PC-3 (cell line): ENCODE measurements around the gene RIPOR2. TPM values are rescaled to one million over a fixed set of nuclear protein-coding genes. Genes with fewer than 3 reads are reported as not detected.

Source experiments
- ATAC-seq: fragments of 200-7000 bp; cut with Tn5 transposase; 2 replicates; pipeline ENCODE4 v1.9.1; 2020; ENCODE audit warnings: mild to moderate bottlenecking, moderate library complexity
- BruUV-seq: library from RNA; stranded (reverse); fragments of 400-500 nt; replicated peaks from 2 replicates; lab custom pipeline; 2021; lab: Mats Ljungman, UMichigan
- CTCF ChIA-PET: fragments of 300-600 bp; sonication (Branson Sonifier 250); formaldehyde crosslinking; loops from one replicate; lab custom pipeline; 2022; ENCODE audit warnings: antibody characterized with exemption; lab: Charles Lee
- POLR2A ChIA-PET: fragments of 300-600 bp; sonication (Branson Sonifier 250); formaldehyde crosslinking; loops from one replicate; lab custom pipeline; 2022; ENCODE audit warnings: antibody characterized with exemption; ENCODE audit not compliant: unreplicated experiment; lab: Charles Lee
- DNase-seq: peaks from one replicate; pipeline ENCODE4 v3.0.0-alpha.2; 2015
- H2AFZ ChIP-seq: fragments of 300-600 bp; sonication (generic); 2 replicates; pipeline ENCODE4 v1.6.0; 2016; ENCODE audit warnings: antibody characterized with exemption, low read length
- H3F3A ChIP-seq: fragments of 300-600 bp; sonication (generic); one replicate; pipeline ENCODE4 v1.6.0; 2017; ENCODE audit warnings: antibody characterized with exemption, low read length, control low read depth, mild to moderate bottlenecking; ENCODE audit not compliant: unreplicated experiment
- H3K27ac ChIP-seq: fragments of 300-600 bp; sonication (generic); 2 replicates; pipeline ENCODE4 v1.5.1; 2016; ENCODE audit warnings: mild to moderate bottlenecking, low read length
- H3K27me3 ChIP-seq: fragments of 300-600 bp; sonication (generic); 2 replicates; pipeline ENCODE4 v1.6.1; 2016; ENCODE audit warnings: low read length, mixed read lengths
- H3K36me3 ChIP-seq: fragments of 300-600 bp; sonication (generic); 2 replicates; pipeline ENCODE4 v1.6.1; 2016; ENCODE audit warnings: low read depth, mixed run types, low read length, mixed read lengths
- H3K4me1 ChIP-seq: fragments of 300-600 bp; sonication (generic); 2 replicates; pipeline ENCODE4 v1.5.1; 2016; ENCODE audit warnings: low read length; ENCODE audit not compliant: insufficient read depth
- H3K4me2 ChIP-seq: fragments of 300-600 bp; sonication (generic); 2 replicates; pipeline ENCODE4 v1.6.0; 2016; ENCODE audit warnings: low read length
- H3K4me3 ChIP-seq: fragments of 300-600 bp; sonication (generic); 2 replicates; pipeline ENCODE4 v1.5.1; 2016; ENCODE audit warnings: mild to moderate bottlenecking, low read length, mixed read lengths
- H3K79me2 ChIP-seq: fragments of 300-600 bp; sonication (generic); 2 replicates; pipeline ENCODE4 v1.6.1; 2017; ENCODE audit warnings: low read length, mixed read lengths
- H3K9ac ChIP-seq: fragments of 300-600 bp; sonication (generic); 2 replicates; pipeline ENCODE4 v1.6.0; 2016; ENCODE audit warnings: mild to moderate bottlenecking, low read length
- H3K9me2 ChIP-seq: fragments of 300-600 bp; sonication (generic); replicated peaks from 2 replicates; pipeline ENCODE4 v1.6.1; 2016; ENCODE audit warnings: mixed run types, low read length, mixed read lengths
- H3K9me3 ChIP-seq: fragments of 300-600 bp; sonication (generic); 2 replicates; pipeline ENCODE4 v1.6.1; 2016; ENCODE audit warnings: low read length, mixed read lengths
- H4K20me1 ChIP-seq: fragments of 300-600 bp; sonication (generic); 2 replicates; pipeline ENCODE4 v1.6.1; 2016; ENCODE audit warnings: low read length, mixed read lengths
- CTCF ChIP-seq: fragments of 300-600 bp; sonication (generic); conservative IDR thresholded peaks from 2 replicates; pipeline ENCODE4 v1.5.1; 2017; ENCODE audit warnings: antibody characterized with exemption, low read depth, mild to moderate bottlenecking, low read length
- EZH2 ChIP-seq: fragments of 300-600 bp; sonication (generic); IDR thresholded peaks from one replicate; pipeline ENCODE4 v1.6.1; 2017; ENCODE audit warnings: antibody characterized with exemption, mild to moderate bottlenecking, low read length; ENCODE audit not compliant: unreplicated experiment
- EZH2phosphoT487 ChIP-seq: fragments of 300-600 bp; sonication (generic); IDR thresholded peaks from 2 replicates; pipeline ENCODE4 v1.6.1; 2018; ENCODE audit warnings: mild to moderate bottlenecking, antibody characterized with exemption, low read length, borderline replicate concordance
- intact Hi-C: fragments of 100-400 bp; cut with micrococcal nuclease; formaldehyde crosslinking; loops from 2 replicates; pipeline ENCODE4 v1.9.0; 2023
- total RNA-seq: library from RNA; depleted of rRNA; stranded (reverse); fragments of >200 nt; gene quantifications from 2 replicates; pipeline ENCODE4 v1.2.3, GENCODE V29; 2014

RIPOR2 gene
- total RNA-seq, 1 experiment from 2014 or later = 0.44 TPM

DNA sequence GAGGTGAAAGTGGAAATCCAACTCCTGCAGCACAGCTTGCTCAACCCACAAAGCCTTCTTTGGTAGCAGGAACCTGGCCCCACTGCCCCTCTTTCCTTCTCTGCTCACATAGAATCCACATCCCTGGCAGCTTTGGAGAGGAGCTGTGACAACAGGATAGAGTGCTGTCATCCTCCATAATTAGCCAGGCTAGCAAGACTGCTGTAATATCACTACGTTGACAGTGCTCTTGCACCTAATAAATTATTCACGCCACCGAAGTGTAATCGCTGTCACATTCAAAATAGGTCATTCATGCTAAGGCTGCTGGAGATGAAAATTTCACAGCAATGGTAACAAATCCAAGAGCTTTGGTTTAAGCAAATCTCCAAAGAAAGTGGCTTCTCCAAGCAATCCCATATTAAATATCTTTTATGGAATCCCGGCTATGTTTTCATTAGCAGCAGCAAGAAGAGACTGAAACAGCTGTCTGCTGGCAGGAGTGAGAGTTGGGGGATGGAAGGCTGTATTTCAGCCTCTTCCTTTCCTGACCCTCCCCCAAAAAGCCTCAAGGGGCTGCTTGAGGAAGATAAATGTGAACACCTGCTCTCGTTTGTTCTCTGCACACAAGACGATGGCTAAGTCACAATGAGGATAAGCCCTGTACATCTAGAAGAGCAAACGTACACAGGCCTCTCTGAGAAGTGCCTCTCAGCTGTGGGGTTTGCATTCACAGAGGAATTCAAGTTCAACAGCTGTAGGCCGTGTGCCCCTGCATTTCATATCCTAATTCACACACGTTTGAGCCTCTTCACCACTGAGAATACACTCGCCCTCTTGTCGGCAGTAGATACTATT, 16.5 kb downstream of the RIPOR2 start:
- POLR2A ChIA-PET = interaction anchor here (0.5 kb wide), 1 partner anchor 256 kb away, joined by 3 read pairs; no protein-coding TSS in a partner anchor

DNA sequence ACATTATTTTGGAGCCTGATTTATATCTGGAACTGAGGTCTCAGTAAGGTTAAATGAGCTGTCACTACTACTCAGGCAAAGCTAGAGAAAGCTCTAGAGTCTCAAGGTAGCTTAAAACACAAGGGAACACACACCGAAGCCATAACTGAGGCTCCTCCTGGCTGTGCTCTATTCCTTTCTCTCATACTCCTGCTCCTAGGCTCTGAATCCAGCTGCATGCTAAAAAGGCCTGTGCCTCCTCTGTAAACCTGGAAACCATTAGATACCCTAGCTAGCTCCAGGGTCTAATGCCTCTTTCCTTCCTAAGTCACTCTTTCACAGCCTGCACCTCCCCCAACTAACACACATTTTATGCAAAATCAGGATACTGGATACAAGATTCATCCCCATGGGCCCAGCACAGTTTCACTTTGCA, 17.1 kb downstream of the RIPOR2 start:
- Histone ChIP-seq H3K4me3 (no peak overlapping the region), H3F3A (no peaks in the 10 kb centered on the region), H3K27ac (no peak overlapping the region), H2AFZ (no peak overlapping the region), H3K9me2 (no peaks in the 10 kb centered on the region), H3K79me2 (no peaks in the 10 kb centered on the region), H4K20me1 (no peaks in the 10 kb centered on the region), H3K27me3 (no peaks in the 10 kb centered on the region), H3K9me3 (no peaks in the 10 kb centered on the region), H3K4me1 (no peaks in the 10 kb centered on the region), H3K9ac (no peak overlapping the region), H3K4me2 (no peak overlapping the region), H3K36me3 (no peaks in the 10 kb centered on the region)
- ChIA-PET CTCF (no interaction called here), POLR2A (interaction anchor here (0.5 kb wide), 1 partner anchor 256 kb away, joined by 3 read pairs; no protein-coding TSS in a partner anchor)
- ATAC-seq (no peak), DNase-seq (no peak)
- TF ChIP-seq EZH2phosphoT487 (no peak), CTCF (no peak), EZH2 (no peak)
- BruUV-seq = no TSS peak
- intact Hi-C loops = no loop called here

More for the DNA sequence above, 16.5 kb downstream of the RIPOR2 start:
- Histone ChIP-seq H3K4me2 (no peak overlapping the region), H3K9ac (no peak overlapping the region), H2AFZ (no peak overlapping the region), H3K36me3 (no peaks in the 10 kb centered on the region), H3K27ac (no peak overlapping the region), H3K79me2 (no peaks in the 10 kb centered on the region), H3K9me3 (no peaks in the 10 kb centered on the region), H3F3A (no peaks in the 10 kb centered on the region), H3K9me2 (no peaks in the 10 kb centered on the region), H3K4me1 (no peaks in the 10 kb centered on the region), H3K4me3 (no peak overlapping the region), H3K27me3 (no peaks in the 10 kb centered on the region), H4K20me1 (no peaks in the 10 kb centered on the region)
- BruUV-seq = no TSS peak
- CTCF ChIA-PET = no interaction called here
- TF ChIP-seq EZH2 (no peak), EZH2phosphoT487 (no peak)
- intact Hi-C loops = no loop called here
- ATAC-seq (no peak), DNase-seq (no peak)

- Histone ChIP-seq H3K9me3 (no peaks in the 10 kb centered on the region), H3K4me3 (no peak overlapping the region), H2AFZ (no peak overlapping the region), H3K27ac (no peak overlapping the region), H3K79me2 (no peaks in the 10 kb centered on the region), H3F3A (no peaks in the 10 kb centered on the region), H3K27me3 (peaks cover 8% of the 10 kb centered on the region; the same call in 1 of the 2 replicates), H3K36me3 (no peaks in the 10 kb centered on the region), H3K9ac (no peak overlapping the region), H3K4me2 (no peak overlapping the region), H4K20me1 (no peaks in the 10 kb centered on the region), H3K4me1 (peaks cover 1% of the 10 kb centered on the region), H3K9me2 (no peaks in the 10 kb centered on the region)
- CTCF ChIA-PET = no interaction called here
- no TSS peak for BruUV-seq
- DNase-seq (no peak), ATAC-seq (no peak)
- no peak for TF ChIP-seq EZH2
- TF ChIP-seq EZH2phosphoT487 = no peak
- no peak for TF ChIP-seq CTCF
- intact Hi-C loops = no loop called here
- POLR2A ChIA-PET = no interaction called here
Observed at GRCh38 chr6:24916496-24916895, 19.3 kb downstream of the RIPOR2 start.
